ENCODE results near the gene CASTOR1. TPM values are rescaled to one million over a fixed set of nuclear protein-coding genes. Genes with fewer than 3 reads are reported as not detected.

The CASTOR1 gene
- total RNA-seq, 2 donors from 2014 or later: 7.5 to 22.6 TPM

- DNase-seq (ENCODE audit: low spot score): peak; percentile 51
- peaks cover 50 to 66% of the 10 kb centered on the region in 2 donors for H3K4me1 ChIP-seq (ENCODE audit: control insufficient read depth in 1 of 2, low read depth in 2 of 2)
- H3K27me3 ChIP-seq (replicated peaks; ENCODE audit: insufficient read depth): no peaks in the 10 kb centered on the region
- peak; percentile 52 for ATAC-seq (ENCODE audit: insufficient number of reproducible peaks, low FRiP score, low read depth)
- peaks cover 2% of the 10 kb centered on the region for H3K36me3 ChIP-seq
- H3K27ac ChIP-seq: peak overlapping the region; percentile 86 to 88
- H3K4me3 ChIP-seq: peak overlapping the region; percentile 93
- TF ChIP-seq CTCF (IDR thresholded peaks at IDR 0.05): no peak
- H3K9me3 ChIP-seq: no peaks in the 10 kb centered on the region
Measured at GRCh38 chr22:30325065-30325720, 35.9 kb upstream of the CASTOR1 start.

GRCh38 chr22:30324014-30324730, 34.9 kb upstream of the CASTOR1 start:
- Histone ChIP-seq H3K27ac (peak overlapping the region; percentile 86 to 88), H3K4me1 (ENCODE audit: control insufficient read depth in 1 of 2, low read depth in 2 of 2) (peaks cover 60 to 76% of the 10 kb centered on the region in 2 donors)
- no peak for ATAC-seq (ENCODE audit: insufficient number of reproducible peaks, low FRiP score, low read depth)

GRCh38 chr22:30323246-30323645, 33.9 kb upstream of the CASTOR1 start:
- peaks cover 67 to 86% of the 10 kb centered on the region in 2 donors for H3K4me1 ChIP-seq (ENCODE audit: control insufficient read depth in 1 of 2, low read depth in 2 of 2)
- no peak for ATAC-seq (ENCODE audit: insufficient number of reproducible peaks, low FRiP score, low read depth)
- H3K27ac ChIP-seq: peak overlapping the region; percentile 86 to 88
- DNase-seq (ENCODE audit: low spot score): no peak
- peaks cover 6% of the 10 kb centered on the region for H3K36me3 ChIP-seq
- TF ChIP-seq CTCF (IDR thresholded peaks at IDR 0.05): no peak
- H3K4me3 ChIP-seq: no peak overlapping the region
- H3K9me3 ChIP-seq: no peaks in the 10 kb centered on the region
- H3K27me3 ChIP-seq (replicated peaks; ENCODE audit: insufficient read depth): no peaks in the 10 kb centered on the region

More at GRCh38 chr22:30324014-30324730, 34.9 kb upstream of the CASTOR1 start:
- no peak for DNase-seq (ENCODE audit: low spot score)
- Histone ChIP-seq H3K36me3 (peaks cover 6% of the 10 kb centered on the region), H3K4me3 (peak overlapping the region; percentile 93), H3K27me3 (replicated peaks; ENCODE audit: insufficient read depth) (no peaks in the 10 kb centered on the region), H3K9me3 (no peaks in the 10 kb centered on the region)
- TF ChIP-seq CTCF (IDR thresholded peaks at IDR 0.05): no peak

- H3K4me1 ChIP-seq (ENCODE audit: control insufficient read depth in 1 of 2, low read depth in 2 of 2): peaks cover 75 to 95% of the 10 kb centered on the region in 2 donors
- ATAC-seq (ENCODE audit: insufficient number of reproducible peaks, low FRiP score, low read depth) (no peak), DNase-seq (ENCODE audit: low spot score) (no peak)
- TF ChIP-seq CTCF (IDR thresholded peaks at IDR 0.05): no peak
- no peaks in the 10 kb centered on the region for H3K27me3 ChIP-seq (replicated peaks; ENCODE audit: insufficient read depth)
- peak overlapping the region; percentile 22 for H3K4me3 ChIP-seq
- peak overlapping the region; percentile 86 to 88 for H3K27ac ChIP-seq
- H3K9me3 ChIP-seq: no peaks in the 10 kb centered on the region
- peaks cover 6% of the 10 kb centered on the region for H3K36me3 ChIP-seq
Measured at GRCh38 chr22:30321461-30321860, 32.2 kb upstream of the CASTOR1 start.

GRCh38 chr22:30320021-30320556, 30.8 kb upstream of the CASTOR1 start:
- H3K9me3 ChIP-seq: no peaks in the 10 kb centered on the region
- H3K4me3 ChIP-seq: no peak overlapping the region
- H3K27me3 ChIP-seq (replicated peaks; ENCODE audit: insufficient read depth): no peaks in the 10 kb centered on the region
- peaks cover 78 to 98% of the 10 kb centered on the region in 2 donors for H3K4me1 ChIP-seq (ENCODE audit: control insufficient read depth in 1 of 2, low read depth in 2 of 2)
- H3K36me3 ChIP-seq: peaks cover 6% of the 10 kb centered on the region
- ATAC-seq (ENCODE audit: insufficient number of reproducible peaks, low FRiP score, low read depth) (no peak), DNase-seq (ENCODE audit: low spot score) (no peak)
- no peak for TF ChIP-seq CTCF (IDR thresholded peaks at IDR 0.05)
- H3K27ac ChIP-seq: peak overlapping the region in 1 of 2 donors; percentile 86
